ENCODE measurements around the gene DDX5. TPM values are rescaled to one million over a fixed set of nuclear protein-coding genes. Genes with fewer than 3 reads are reported as not detected.
A peak's percentile ranks its signal among the peaks of the same experiment; 100 is the strongest.

The DDX5 gene
- total and polyA plus RNA-seq, 2 of the 13 experiments (the other 11 are each of a cell fraction or from before 2014, with no cell fraction given), result 503 to 684 TPM

DNA sequence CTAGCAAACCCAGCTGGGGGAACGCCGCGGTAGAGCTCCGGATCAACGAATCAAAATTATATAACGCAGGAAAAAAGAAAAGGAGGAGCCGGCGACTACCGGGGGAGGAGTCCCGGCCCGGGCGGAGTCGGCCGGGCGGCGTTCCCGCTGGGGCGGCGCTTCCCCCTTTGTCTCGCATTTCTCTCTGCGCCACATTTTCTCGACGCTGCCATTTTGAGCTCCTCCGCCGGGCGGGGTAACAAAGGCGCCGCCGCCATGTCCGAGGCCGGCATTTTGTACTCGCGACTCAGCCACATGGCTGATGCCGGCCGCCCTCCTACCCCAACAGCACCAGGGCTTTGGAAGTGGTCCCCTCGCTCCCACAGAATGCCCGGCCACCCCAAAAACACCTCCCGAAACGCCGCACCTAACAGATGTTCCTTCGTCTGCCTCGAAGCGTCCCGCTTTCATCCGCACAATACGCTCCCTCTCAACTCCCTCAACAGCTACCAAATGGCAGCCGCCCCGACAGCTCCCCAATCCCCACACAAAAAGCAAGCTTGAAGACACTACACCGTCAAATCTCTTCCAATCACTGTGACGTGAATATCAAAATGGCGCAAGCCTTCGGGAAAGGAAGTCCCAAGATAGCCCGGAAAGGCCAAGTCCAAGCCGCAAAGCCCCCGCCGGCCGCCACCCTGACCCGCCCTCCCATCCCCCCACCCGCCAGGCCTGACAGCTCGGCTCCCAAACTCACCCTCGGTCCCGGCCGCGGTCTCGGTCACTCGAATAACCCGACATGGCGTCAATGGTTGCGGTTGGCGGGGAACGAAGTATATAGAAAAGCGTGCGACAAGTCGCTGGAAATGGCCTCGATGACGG, 519 bp downstream of the DDX5 start:
- Histone ChIP-seq H3K4me2 (ENCODE audit: low read depth, low read length) (peak overlapping the region; percentile 79), H3K27me3 (ENCODE audit: control insufficient read depth in 1 of 2, insufficient read depth in 2 of 2, low read length in 2 of 2) (peaks cover 0 to 3% of the 10 kb centered on the region in 2 experiments; a peak in 1 of 5 replicates), H3K4me1 (ENCODE audit: insufficient read depth, low read length) (peaks cover 55% of the 10 kb centered on the region), H3K36me3 (replicated peaks in 1 of 2; ENCODE audit: control insufficient read depth in 1 of 2, insufficient read depth in 2 of 2, low read length in 2 of 2) (peaks cover 23 to 60% of the 10 kb centered on the region in 2 experiments), H3K27ac (ENCODE audit: extremely low read length, insufficient read depth, low read length) (peak overlapping the region; percentile 99), H3K79me2 (ENCODE audit: insufficient read depth, low read length) (peaks cover 67% of the 10 kb centered on the region), H3K9me3 (ENCODE audit: low read length) (no peaks in the 10 kb centered on the region), H3K9ac (ENCODE audit: insufficient read depth, low read depth, low read length) (peak overlapping the region; percentile 100), H4K20me1 (ENCODE audit: insufficient read depth, low read length) (peaks cover 59% of the 10 kb centered on the region), H2AFZ (ENCODE audit: low read length) (no peak overlapping the region), H3K4me3 (replicated peaks in 1 of 3; ENCODE audit: insufficient read depth in 1 of 3, low read depth in 2 of 3, low read length in 3 of 3) (peak overlapping the region; percentile 94 to 100 (median 99))
- ATAC-seq (peak; percentile 59), FAIRE-seq (no peak), DNase-seq (ENCODE audit: low spot score) (peak; percentile 80)
- ChIA-PET POLR2A (interaction anchor here (0.6 to 4.1 kb wide), 41 partner anchors 8 to 732 kb away, joined by 3 to 202 read pairs (median 4); partner anchors contain the start of genes CCDC47, DDX42, GNA13 and LRRC37A3), CTCF (ENCODE audit: low intra/inter-chr PET ratio, low total read pairs) (no interaction called here)
- in situ Hi-C loops (cut with HindIII; ENCODE audit: extremely low pct_ligation_motif_present, low pct_unique_long_range_greater_than_20kb), result loop anchor here (10.0 kb wide), 1 partner anchor 661 kb away; the partner anchor contains the start of gene SMARCD2
- TSS peak; percentile 45 for BruUV-seq (replicated peaks)
- intact Hi-C loops (cut with micrococcal nuclease; ENCODE audit: unreplicated experiment), result loop anchor here (1.0 to 5.0 kb wide), 2 partner anchors 8 to 157 kb away; partner anchors contain the start of genes POLG2 and SMURF2
- WGBS (ENCODE audit: low lambda C conversion rate), result 2% methylated on average over 69 of the region's 76 CpGs
- TF ChIP-seq ZFP62 (CRISPR knock-in tag; IDR thresholded peaks at IDR 0.05) (no peak), PCBP1 (IDR thresholded peaks at IDR 0.05; ENCODE audit: borderline replicate concordance, low read depth, low read length) (0 out of 2 replicates have a peak, but pooled peaks have one; percentile 17), HHEX (CRISPR knock-in tag; IDR thresholded peaks at IDR 0.05) (0 out of 2 replicates have a peak, but pooled peaks have one; percentile 6), ETV6 (CRISPR knock-in tag; conservative IDR thresholded peaks at IDR 0.05) (peak; percentile 84; the same call in 1 of the 2 replicates), KAT8 (CRISPR knock-in tag; IDR thresholded peaks at IDR 0.05) (peak; percentile 79), ZSCAN30 (CRISPR knock-in tag; IDR thresholded peaks at IDR 0.05) (no peak), SAP130 (CRISPR knock-in tag; IDR thresholded peaks at IDR 0.05; ENCODE audit: low read depth) (peak; percentile 70), ZNF230 (CRISPR knock-in tag; IDR thresholded peaks at IDR 0.05) (0 out of 2 replicates have a peak, but pooled peaks have one; percentile 38), PTBP1 (IDR thresholded peaks at IDR 0.05; ENCODE audit: low read depth, low read length, poor library complexity, severe bottlenecking) (no peak), SCMH1 (CRISPR knock-in tag; IDR thresholded peaks at IDR 0.05; ENCODE audit: borderline replicate concordance) (no peak), ETS1 (CRISPR knock-in tag; IDR thresholded peaks at IDR 0.05) (no peak), SSRP1 (CRISPR knock-in tag; IDR thresholded peaks at IDR 0.05) (peak; percentile 87), ZNF773 (CRISPR knock-in tag; IDR thresholded peaks at IDR 0.05; ENCODE audit: borderline replicate concordance) (no peak), YEATS2 (CRISPR knock-in tag; IDR thresholded peaks at IDR 0.05; ENCODE audit: borderline replicate concordance) (no peak; the same call in 1 of the 2 replicates), RAD21 (CRISPR knock-in tag; IDR thresholded peaks at IDR 0.05) (peak; percentile 46), PLRG1 (conservative IDR thresholded peaks at IDR 0.05) (no peak), CENPBD1 (CRISPR knock-in tag; IDR thresholded peaks at IDR 0.05; ENCODE audit: borderline replicate concordance, low read depth) (no peak; the same call in 1 of the 2 replicates), ZNF121 (CRISPR knock-in tag; IDR thresholded peaks at IDR 0.05) (no peak), SUZ12 (IDR thresholded peaks at IDR 0.05; ENCODE audit: low read depth, low read length) (no peak)
- TF ChIP-seq, protein P1, sequence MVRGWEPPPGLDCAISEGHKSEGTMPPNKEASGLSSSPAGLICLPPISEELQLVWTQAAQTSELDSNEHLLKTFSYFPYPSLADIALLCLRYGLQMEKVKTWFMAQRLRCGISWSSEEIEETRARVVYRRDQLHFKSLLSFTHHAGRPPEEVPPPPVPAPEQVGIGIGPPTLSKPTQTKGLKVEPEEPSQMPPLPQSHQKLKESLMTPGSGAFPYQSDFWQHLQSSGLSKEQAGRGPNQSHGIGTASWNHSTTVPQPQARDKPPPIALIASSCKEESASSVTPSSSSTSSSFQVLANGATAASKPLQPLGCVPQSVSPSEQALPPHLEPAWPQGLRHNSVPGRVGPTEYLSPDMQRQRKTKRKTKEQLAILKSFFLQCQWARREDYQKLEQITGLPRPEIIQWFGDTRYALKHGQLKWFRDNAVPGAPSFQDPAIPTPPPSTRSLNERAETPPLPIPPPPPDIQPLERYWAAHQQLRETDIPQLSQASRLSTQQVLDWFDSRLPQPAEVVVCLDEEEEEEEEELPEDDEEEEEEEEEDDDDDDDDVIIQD (CRISPR knock-in tag; IDR thresholded peaks at IDR 0.05; ENCODE audit: low read depth), result no peak; the same call in 1 of the 2 replicates
- TF ChIP-seq, protein P2, sequence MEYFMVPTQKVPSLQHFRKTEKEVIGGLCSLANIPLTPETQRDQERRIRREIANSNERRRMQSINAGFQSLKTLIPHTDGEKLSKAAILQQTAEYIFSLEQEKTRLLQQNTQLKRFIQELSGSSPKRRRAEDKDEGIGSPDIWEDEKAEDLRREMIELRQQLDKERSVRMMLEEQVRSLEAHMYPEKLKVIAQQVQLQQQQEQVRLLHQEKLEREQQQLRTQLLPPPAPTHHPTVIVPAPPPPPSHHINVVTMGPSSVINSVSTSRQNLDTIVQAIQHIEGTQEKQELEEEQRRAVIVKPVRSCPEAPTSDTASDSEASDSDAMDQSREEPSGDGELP (IDR thresholded peaks at IDR 0.05; ENCODE audit: borderline replicate concordance, low read depth), result no peak

Measured in HepG2 (cell line).